IPS-15b (cell line): ENCODE data around the gene CCNY.

Source experiments
- H3K27me3 ChIP-seq: one replicate; pipeline ENCODE4 v1.6.1; 2013; ENCODE audit warnings: low read length; ENCODE audit not compliant: control insufficient read depth, insufficient read depth
- H3K36me3 ChIP-seq: one replicate; pipeline ENCODE4 v1.6.1; 2013; ENCODE audit warnings: low read length; ENCODE audit not compliant: control insufficient read depth, insufficient read depth
- H3K4me1 ChIP-seq: one replicate; pipeline ENCODE4 v1.6.1; 2013; ENCODE audit warnings: mild to moderate bottlenecking, low read length; ENCODE audit not compliant: control insufficient read depth, insufficient read depth
- H3K4me3 ChIP-seq: one replicate; pipeline ENCODE4 v1.5.1; 2013; ENCODE audit warnings: low read depth, low read length
- H3K9ac ChIP-seq: one replicate; pipeline ENCODE4 v1.6.1; 2013; ENCODE audit warnings: low read depth, mild to moderate bottlenecking, low read length
- H3K9me3 ChIP-seq: one replicate; pipeline ENCODE4 v1.6.1; 2013; ENCODE audit warnings: mild to moderate bottlenecking, low read length; ENCODE audit not compliant: control insufficient read depth, insufficient read depth

The CCNY gene

GRCh38 chr10:35428521-35428920 is 92.2 kb downstream of the CCNY start:
- no peak overlapping the region for H3K4me3 ChIP-seq
- no peak overlapping the region for H3K9ac ChIP-seq
- no peaks in the 10 kb centered on the region for H3K36me3 ChIP-seq
- H3K27me3 ChIP-seq = no peaks in the 10 kb centered on the region
- H3K9me3 ChIP-seq = no peaks in the 10 kb centered on the region
- peaks cover 4% of the 10 kb centered on the region for H3K4me1 ChIP-seq

DNA sequence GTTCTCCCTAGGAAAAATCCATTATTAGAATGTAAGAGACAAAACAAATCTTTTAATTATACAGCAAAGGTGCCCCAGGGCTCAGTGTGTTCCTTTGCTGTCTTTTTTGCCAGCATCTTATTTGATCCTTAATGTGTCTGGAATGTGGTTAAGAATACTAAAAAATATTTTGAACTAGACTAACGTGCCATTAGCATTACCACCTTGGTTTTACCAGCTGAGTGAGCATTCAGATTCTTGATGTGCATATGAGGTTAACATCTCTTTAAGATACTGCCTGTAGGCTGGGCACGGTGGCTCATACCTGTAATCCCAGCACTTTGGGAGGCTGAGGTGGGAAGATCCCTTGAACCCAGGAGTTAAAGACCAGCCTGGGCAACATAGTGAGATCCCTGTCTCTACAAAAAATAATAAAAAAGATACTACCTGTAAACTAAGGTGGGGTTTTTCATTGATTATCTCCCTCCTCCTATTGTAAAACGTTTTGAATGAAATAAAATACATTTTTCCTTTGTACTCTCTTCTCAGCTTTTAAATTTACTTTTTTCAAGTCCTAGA is 96.6 kb downstream of the CCNY start:
- no peaks in the 10 kb centered on the region for H3K27me3 ChIP-seq
- no peaks in the 10 kb centered on the region for H3K9me3 ChIP-seq
- H3K4me1 ChIP-seq = no peaks in the 10 kb centered on the region
- no peaks in the 10 kb centered on the region for H3K36me3 ChIP-seq
- no peak overlapping the region for H3K9ac ChIP-seq
- no peak overlapping the region for H3K4me3 ChIP-seq

DNA sequence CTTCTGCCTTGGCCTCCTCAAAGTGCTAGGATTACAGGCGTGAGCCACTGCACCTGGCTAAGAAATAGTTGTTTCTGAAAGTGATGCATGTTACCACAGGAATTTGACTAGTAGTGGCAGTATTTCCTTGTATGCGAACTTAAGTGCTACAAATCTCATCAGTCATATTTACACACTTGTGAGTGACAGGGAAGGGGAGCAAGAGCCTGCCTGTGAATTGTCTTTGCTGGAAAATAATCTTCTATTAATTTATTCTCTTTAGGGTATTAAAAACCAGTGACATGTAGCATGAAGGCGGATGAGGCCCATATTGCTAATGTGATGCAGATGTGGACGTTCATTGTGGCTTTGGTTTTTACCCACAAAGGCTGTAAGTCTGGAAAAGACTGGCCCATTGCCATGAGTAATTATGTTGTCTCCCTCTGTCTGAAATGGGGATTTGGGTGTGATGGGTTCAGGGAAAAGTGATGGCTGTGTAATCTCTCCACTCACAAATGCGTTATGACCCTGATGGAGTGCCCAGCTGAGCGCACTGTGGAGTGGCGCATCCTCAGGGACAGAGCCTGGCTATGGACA is 97.6 kb downstream of the CCNY start:
- Histone ChIP-seq H3K4me1 (no peaks in the 10 kb centered on the region), H3K27me3 (no peaks in the 10 kb centered on the region), H3K9me3 (no peaks in the 10 kb centered on the region), H3K9ac (no peak overlapping the region), H3K36me3 (no peaks in the 10 kb centered on the region), H3K4me3 (no peak overlapping the region)

GRCh38 chr10:35434533-35434932 is 98.2 kb downstream of the CCNY start:
- H3K4me3 ChIP-seq = no peak overlapping the region
- H3K4me1 ChIP-seq = no peaks in the 10 kb centered on the region

GRCh38 chr10:35435824-35436223 is 99.5 kb downstream of the CCNY start:
- H3K4me1 ChIP-seq = no peaks in the 10 kb centered on the region
- H3K9me3 ChIP-seq = no peaks in the 10 kb centered on the region
- H3K36me3 ChIP-seq = no peaks in the 10 kb centered on the region
- H3K27me3 ChIP-seq = no peaks in the 10 kb centered on the region
- no peak overlapping the region for H3K9ac ChIP-seq
- H3K4me3 ChIP-seq = no peak overlapping the region

More at GRCh38 chr10:35434533-35434932, 98.2 kb downstream of the CCNY start:
- Histone ChIP-seq H3K27me3 (no peaks in the 10 kb centered on the region), H3K9me3 (no peaks in the 10 kb centered on the region), H3K36me3 (no peaks in the 10 kb centered on the region), H3K9ac (no peak overlapping the region)

GRCh38 chr10:35437829-35438228 is 101.5 kb downstream of the CCNY start:
- no peak overlapping the region for H3K4me3 ChIP-seq
- no peaks in the 10 kb centered on the region for H3K27me3 ChIP-seq
- no peaks in the 10 kb centered on the region for H3K4me1 ChIP-seq
- H3K36me3 ChIP-seq = no peaks in the 10 kb centered on the region
- peaks cover 3% of the 10 kb centered on the region for H3K9me3 ChIP-seq
- no peak overlapping the region for H3K9ac ChIP-seq

DNA sequence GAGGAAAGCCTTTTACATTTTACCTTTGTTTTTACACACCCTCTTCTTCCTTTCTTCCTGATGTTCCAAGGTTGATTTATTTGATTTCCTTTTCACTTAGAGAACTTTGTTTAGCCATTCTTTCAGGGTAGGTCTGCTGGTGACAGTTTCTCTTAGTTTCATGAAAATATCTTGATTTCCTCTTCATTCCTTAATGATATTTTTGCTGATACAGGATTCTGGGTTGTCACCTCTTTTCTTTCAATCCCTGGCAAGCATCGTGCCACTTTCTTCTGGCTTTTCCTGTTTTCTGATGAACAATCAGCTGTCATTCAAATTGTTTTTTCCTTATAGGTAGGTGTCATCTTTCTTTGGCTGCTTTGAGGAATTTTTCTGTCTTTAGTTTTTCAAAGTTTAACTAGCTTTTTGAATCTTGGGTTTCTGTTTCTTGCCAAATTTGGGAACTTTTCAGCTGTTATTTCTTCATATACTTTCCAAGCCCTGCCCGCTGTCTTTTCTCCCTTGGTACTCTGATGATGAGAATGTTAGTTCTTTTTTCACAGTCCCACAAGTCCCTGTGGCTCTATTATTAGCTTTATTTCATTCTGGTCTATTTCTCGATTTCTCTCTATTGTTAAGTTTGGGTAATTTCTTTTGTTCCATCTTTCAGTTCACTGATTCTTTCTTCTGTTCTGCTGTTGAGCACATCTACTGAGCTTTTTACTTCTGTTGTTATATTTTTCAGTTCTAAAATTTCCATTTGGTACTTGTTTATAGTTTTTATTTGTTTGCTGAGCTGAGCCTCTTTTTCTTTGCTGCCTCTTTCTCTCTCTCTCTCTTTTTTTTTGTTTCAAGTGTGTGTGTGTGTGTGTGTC is 102.6 kb downstream of the CCNY start:
- H3K9me3 ChIP-seq = peaks cover 6% of the 10 kb centered on the region
- no peaks in the 10 kb centered on the region for H3K36me3 ChIP-seq
- no peak overlapping the region for H3K9ac ChIP-seq
- no peaks in the 10 kb centered on the region for H3K4me1 ChIP-seq
- H3K27me3 ChIP-seq = no peaks in the 10 kb centered on the region
- no peak overlapping the region for H3K4me3 ChIP-seq

DNA sequence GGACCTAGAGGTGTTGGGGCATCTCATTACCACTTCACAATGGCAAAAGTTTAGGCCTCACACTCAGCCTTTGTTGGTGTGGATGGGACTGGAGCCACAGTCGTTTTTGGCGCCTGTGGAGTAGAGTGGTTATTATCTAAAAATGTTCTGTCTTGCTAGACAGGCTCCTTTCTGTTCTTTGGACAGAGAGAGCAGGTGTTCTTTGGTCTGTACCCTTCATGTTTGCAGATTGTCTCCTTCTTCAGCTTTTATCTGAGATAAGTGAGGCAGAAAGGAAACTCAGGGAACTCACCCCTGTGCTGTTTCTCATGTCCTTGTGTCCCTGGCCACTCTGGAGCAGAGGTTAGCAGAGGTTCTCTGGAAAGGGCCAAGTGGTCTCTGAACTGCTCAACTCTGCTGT is 103.7 kb downstream of the CCNY start:
- H3K36me3 ChIP-seq = no peaks in the 10 kb centered on the region
- no peak overlapping the region for H3K9ac ChIP-seq
- H3K4me1 ChIP-seq = no peaks in the 10 kb centered on the region
- no peak overlapping the region for H3K4me3 ChIP-seq
- no peaks in the 10 kb centered on the region for H3K27me3 ChIP-seq
- H3K9me3 ChIP-seq = peaks cover 16% of the 10 kb centered on the region

DNA sequence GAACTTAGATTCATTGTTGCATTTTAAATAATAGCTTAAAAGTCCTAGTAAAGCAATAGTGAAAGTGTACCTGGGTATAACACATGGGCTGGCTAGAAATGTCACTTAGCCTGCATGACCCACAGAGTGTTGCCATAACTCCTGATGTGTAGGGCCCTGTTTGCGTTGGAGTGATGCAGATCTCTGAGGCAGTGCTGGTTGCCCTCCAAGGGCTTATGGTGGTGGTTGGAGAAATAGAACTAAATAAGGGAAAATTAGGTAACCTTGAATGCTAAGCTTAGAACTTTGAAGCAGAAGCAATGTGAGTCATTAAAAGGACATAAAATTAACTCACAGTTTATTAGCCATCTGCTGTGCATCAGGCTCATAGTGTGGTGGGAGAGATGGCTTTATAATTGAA is 105.7 kb downstream of the CCNY start:
- no peaks in the 10 kb centered on the region for H3K27me3 ChIP-seq

DNA sequence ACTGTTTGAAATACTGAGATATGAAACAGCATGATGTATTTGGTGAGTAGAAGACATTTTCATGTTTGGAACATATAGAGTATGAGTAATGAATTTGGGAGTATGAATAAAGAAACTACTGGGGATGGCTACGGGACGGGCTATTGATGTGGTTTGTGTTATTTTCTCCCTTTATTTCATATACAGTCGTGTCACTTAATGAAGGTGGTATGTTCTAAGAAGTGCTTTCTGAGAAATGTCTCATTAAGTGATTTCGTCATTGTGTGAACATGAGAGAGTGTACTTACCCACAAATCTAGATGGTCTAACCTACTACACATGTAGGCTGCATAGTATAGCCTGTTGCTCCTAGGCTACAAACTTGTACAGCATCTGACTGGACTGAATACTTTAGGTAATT is 106.3 kb downstream of the CCNY start:
- H3K36me3 ChIP-seq = no peaks in the 10 kb centered on the region
- H3K4me1 ChIP-seq = peaks cover 2% of the 10 kb centered on the region
- peaks cover 18% of the 10 kb centered on the region for H3K9me3 ChIP-seq
- H3K4me3 ChIP-seq = no peak overlapping the region
- H3K9ac ChIP-seq = no peak overlapping the region
- no peaks in the 10 kb centered on the region for H3K27me3 ChIP-seq

More for the DNA sequence above, 105.7 kb downstream of the CCNY start:
- Histone ChIP-seq H3K4me3 (no peak overlapping the region), H3K9me3 (peaks cover 18% of the 10 kb centered on the region), H3K4me1 (no peaks in the 10 kb centered on the region), H3K36me3 (no peaks in the 10 kb centered on the region), H3K9ac (no peak overlapping the region)

- peaks cover 18% of the 10 kb centered on the region for H3K9me3 ChIP-seq
Observed at GRCh38 chr10:35443858-35444257, 107.5 kb downstream of the CCNY start.

More at GRCh38 chr10:35443858-35444257, 107.5 kb downstream of the CCNY start:
- H3K9ac ChIP-seq = no peak overlapping the region
- no peaks in the 10 kb centered on the region for H3K27me3 ChIP-seq
- no peak overlapping the region for H3K4me3 ChIP-seq
- peaks cover 8% of the 10 kb centered on the region for H3K4me1 ChIP-seq
- no peaks in the 10 kb centered on the region for H3K36me3 ChIP-seq
